ENCODE measurements around the gene TEAD2. TPM values are rescaled to one million over a fixed set of nuclear protein-coding genes. Genes with fewer than 3 reads are reported as not detected.

TEAD2 gene
- total and polyA plus RNA-seq, 9 of the 15 experiments (the other 6 are each of a cell fraction or from before 2014, with no cell fraction given) = 1.6 to 27.0 (median 13.9) TPM

DNA sequence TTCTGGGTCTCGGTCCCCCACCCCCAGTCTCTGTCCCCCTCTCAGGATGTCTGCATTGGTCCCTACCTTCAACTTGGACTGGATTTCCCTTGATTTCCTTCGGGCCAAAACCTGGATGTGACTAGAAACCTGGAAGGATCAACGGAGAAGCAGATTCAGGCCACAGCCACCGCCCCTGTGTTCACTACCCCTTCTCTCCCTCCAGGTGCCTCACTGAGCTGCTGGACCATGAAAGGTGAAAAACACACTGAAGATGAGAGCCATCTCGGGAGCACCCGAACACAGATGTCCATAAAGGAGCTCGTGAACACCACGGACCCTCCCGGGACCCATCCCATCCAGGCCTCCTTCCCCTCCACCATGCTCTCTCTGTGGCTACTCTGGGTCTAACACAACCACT lies 5.0 kb downstream of the TEAD2 start (continued):
- TF ChIP-seq, protein P1, sequence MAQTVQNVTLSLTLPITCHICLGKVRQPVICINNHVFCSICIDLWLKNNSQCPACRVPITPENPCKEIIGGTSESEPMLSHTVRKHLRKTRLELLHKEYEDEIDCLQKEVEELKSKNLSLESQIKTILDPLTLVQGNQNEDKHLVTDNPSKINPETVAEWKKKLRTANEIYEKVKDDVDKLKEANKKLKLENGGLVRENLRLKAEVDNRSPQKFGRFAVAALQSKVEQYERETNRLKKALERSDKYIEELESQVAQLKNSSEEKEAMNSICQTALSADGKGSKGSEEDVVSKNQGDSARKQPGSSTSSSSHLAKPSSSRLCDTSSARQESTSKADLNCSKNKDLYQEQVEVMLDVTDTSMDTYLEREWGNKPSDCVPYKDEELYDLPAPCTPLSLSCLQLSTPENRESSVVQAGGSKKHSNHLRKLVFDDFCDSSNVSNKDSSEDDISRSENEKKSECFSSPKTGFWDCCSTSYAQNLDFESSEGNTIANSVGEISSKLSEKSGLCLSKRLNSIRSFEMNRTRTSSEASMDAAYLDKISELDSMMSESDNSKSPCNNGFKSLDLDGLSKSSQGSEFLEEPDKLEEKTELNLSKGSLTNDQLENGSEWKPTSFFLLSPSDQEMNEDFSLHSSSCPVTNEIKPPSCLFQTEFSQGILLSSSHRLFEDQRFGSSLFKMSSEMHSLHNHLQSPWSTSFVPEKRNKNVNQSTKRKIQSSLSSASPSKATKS (CRISPR knock-in tag; IDR thresholded peaks at IDR 0.05) = no peak
- TF ChIP-seq RBM22 (IDR thresholded peaks at IDR 0.05; ENCODE audit: low read depth, low read length, poor library complexity, severe bottlenecking) (no peak), SETDB1 (IDR thresholded peaks at IDR 0.05; ENCODE audit: low read length) (no peak), ZNF561 (CRISPR knock-in tag; conservative IDR thresholded peaks at IDR 0.05) (no peak), CHD1 (IDR thresholded peaks at IDR 0.05; ENCODE audit: low read length) (no peak)
- TF ChIP-seq, protein P2, sequence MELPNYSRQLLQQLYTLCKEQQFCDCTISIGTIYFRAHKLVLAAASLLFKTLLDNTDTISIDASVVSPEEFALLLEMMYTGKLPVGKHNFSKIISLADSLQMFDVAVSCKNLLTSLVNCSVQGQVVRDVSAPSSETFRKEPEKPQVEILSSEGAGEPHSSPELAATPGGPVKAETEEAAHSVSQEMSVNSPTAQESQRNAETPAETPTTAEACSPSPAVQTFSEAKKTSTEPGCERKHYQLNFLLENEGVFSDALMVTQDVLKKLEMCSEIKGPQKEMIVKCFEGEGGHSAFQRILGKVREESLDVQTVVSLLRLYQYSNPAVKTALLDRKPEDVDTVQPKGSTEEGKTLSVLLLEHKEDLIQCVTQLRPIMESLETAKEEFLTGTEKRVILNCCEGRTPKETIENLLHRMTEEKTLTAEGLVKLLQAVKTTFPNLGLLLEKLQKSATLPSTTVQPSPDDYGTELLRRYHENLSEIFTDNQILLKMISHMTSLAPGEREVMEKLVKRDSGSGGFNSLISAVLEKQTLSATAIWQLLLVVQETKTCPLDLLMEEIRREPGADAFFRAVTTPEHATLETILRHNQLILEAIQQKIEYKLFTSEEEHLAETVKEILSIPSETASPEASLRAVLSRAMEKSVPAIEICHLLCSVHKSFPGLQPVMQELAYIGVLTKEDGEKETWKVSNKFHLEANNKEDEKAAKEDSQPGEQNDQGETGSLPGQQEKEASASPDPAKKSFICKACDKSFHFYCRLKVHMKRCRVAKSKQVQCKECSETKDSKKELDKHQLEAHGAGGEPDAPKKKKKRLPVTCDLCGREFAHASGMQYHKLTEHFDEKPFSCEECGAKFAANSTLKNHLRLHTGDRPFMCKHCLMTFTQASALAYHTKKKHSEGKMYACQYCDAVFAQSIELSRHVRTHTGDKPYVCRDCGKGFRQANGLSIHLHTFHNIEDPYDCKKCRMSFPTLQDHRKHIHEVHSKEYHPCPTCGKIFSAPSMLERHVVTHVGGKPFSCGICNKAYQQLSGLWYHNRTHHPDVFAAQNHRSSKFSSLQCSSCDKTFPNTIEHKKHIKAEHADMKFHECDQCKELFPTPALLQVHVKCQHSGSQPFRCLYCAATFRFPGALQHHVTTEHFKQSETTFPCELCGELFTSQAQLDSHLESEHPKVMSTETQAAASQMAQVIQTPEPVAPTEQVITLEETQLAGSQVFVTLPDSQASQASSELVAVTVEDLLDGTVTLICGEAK (IDR thresholded peaks at IDR 0.05) = no peak
- TF ChIP-seq, protein P2 (CRISPR knock-in tag; IDR thresholded peaks at IDR 0.05) = no peak

All from K562 (cell line).